Parathyroid adenoma (tissue), 2 donors: ENCODE measurements around the gene MAD2L1BP.

ENCODE experiments used
- H2AFZ ChIP-seq: fragments of 300-600 bp; sonication (generic); one replicate; pipeline ENCODE4 v1.7.0; 2017; ENCODE audit warnings: antibody characterized with exemption, mild to moderate bottlenecking
- H3K27ac ChIP-seq: fragments of 300-600 bp; sonication (generic); one replicate; pipeline ENCODE4 v1.7.0; 2017
- H3K27me3 ChIP-seq: fragments of 300-600 bp; sonication (generic); one replicate; pipeline ENCODE4 v1.7.0; 2017; ENCODE audit warnings: low read length; ENCODE audit not compliant: control insufficient read depth, insufficient read depth
- H3K36me3 ChIP-seq: fragments of 300-600 bp; sonication (generic); one replicate; pipeline ENCODE4 v1.7.0; 2017; ENCODE audit warnings: low read length; ENCODE audit not compliant: control insufficient read depth, insufficient read depth
- H3K4me1 ChIP-seq: fragments of 300-600 bp; sonication (generic); one replicate; pipeline ENCODE4 v1.7.0; 2017; ENCODE audit warnings: control low read depth
- H3K4me2 ChIP-seq: fragments of 300-600 bp; sonication (generic); one replicate; pipeline ENCODE4 v1.7.0; 2017; ENCODE audit warnings: low read length
- H3K4me3 ChIP-seq: fragments of 300-600 bp; sonication (generic); one replicate; pipeline ENCODE4 v1.7.0; 2017; ENCODE audit warnings: low read depth, low read length
- H3K79me2 ChIP-seq: fragments of 300-600 bp; sonication (generic); one replicate; pipeline ENCODE4 v1.7.0; 2017; ENCODE audit warnings: control low read depth
- H3K9ac ChIP-seq: fragments of 300-600 bp; sonication (generic); one replicate; pipeline ENCODE4 v1.7.0; 2017; ENCODE audit warnings: mild to moderate bottlenecking
- H3K9me3 ChIP-seq: fragments of 300-600 bp; sonication (generic); one replicate; pipeline ENCODE4 v1.7.0; 2017; ENCODE audit warnings: low read length; ENCODE audit not compliant: control insufficient read depth
- CTCF ChIP-seq: fragments of 300-600 bp; sonication (generic); IDR thresholded peaks from one replicate; pipeline ENCODE4 v1.7.0; 2017; ENCODE audit warnings: antibody characterized with exemption, mild to moderate bottlenecking
- donor health status: primary hyperparathyroidism.

The MAD2L1BP gene

GRCh38 chr6:43624786-43625288 is 10.8 kb upstream of the MAD2L1BP start:
- Histone ChIP-seq H3K27me3 (no peaks in the 10 kb centered on the region), H2AFZ (no peak overlapping the region), H3K79me2 (no peaks in the 10 kb centered on the region), H3K27ac (no peak overlapping the region), H3K4me3 (no peak overlapping the region), H3K9me3 (no peaks in the 10 kb centered on the region), H3K4me2 (no peak overlapping the region), H3K9ac (no peak overlapping the region), H3K36me3 (no peaks in the 10 kb centered on the region), H3K4me1 (peaks cover 10% of the 10 kb centered on the region)
- TF ChIP-seq CTCF, result no peak

GRCh38 chr6:43625393-43625992 is 10.1 kb upstream of the MAD2L1BP start:
- no peak for TF ChIP-seq CTCF
- Histone ChIP-seq H3K9ac (no peak overlapping the region), H3K79me2 (no peaks in the 10 kb centered on the region), H3K27ac (no peak overlapping the region), H3K9me3 (no peaks in the 10 kb centered on the region), H3K27me3 (no peaks in the 10 kb centered on the region), H3K4me1 (peaks cover 13% of the 10 kb centered on the region), H3K4me2 (no peak overlapping the region), H3K36me3 (no peaks in the 10 kb centered on the region), H3K4me3 (no peak overlapping the region), H2AFZ (no peak overlapping the region)

- H3K4me3 ChIP-seq, result peak overlapping the region; percentile 33
Measured at GRCh38 chr6:43627008-43627825, 8.4 kb upstream of the MAD2L1BP start.

GRCh38 chr6:43628393-43629103 is 7.1 kb upstream of the MAD2L1BP start:
- Histone ChIP-seq H3K4me1 (peaks cover 13% of the 10 kb centered on the region), H3K36me3 (no peaks in the 10 kb centered on the region), H3K9me3 (no peaks in the 10 kb centered on the region), H3K79me2 (no peaks in the 10 kb centered on the region), H3K4me3 (peak overlapping the region; percentile 73), H3K4me2 (peak overlapping the region; percentile 83), H3K27me3 (no peaks in the 10 kb centered on the region), H3K27ac (peak overlapping the region; percentile 83), H2AFZ (peak overlapping the region; percentile 77), H3K9ac (peak overlapping the region; percentile 49)
- no peak for TF ChIP-seq CTCF

More at GRCh38 chr6:43627008-43627825, 8.4 kb upstream of the MAD2L1BP start:
- H3K79me2 ChIP-seq, result no peaks in the 10 kb centered on the region
- H3K27me3 ChIP-seq, result no peaks in the 10 kb centered on the region
- H3K36me3 ChIP-seq, result no peaks in the 10 kb centered on the region
- H3K9me3 ChIP-seq, result no peaks in the 10 kb centered on the region
- H3K9ac ChIP-seq, result no peak overlapping the region
- H2AFZ ChIP-seq, result no peak overlapping the region
- TF ChIP-seq CTCF, result no peak
- H3K4me2 ChIP-seq, result peak overlapping the region; percentile 47
- H3K4me1 ChIP-seq, result peaks cover 13% of the 10 kb centered on the region
- peak overlapping the region; percentile 80 for H3K27ac ChIP-seq
